GM19240 (cell line): ENCODE measurements around the gene TEF.
"Not testable (repeated sequence)": the region's sequence is repeated elsewhere in the genome, so short reads cannot be mapped to it uniquely, and the experiment has no call there.

Experiments used
- DNase-seq: peaks from one replicate; pipeline ENCODE4 v3.0.0; 2011; ENCODE audit warnings: low spot score; ENCODE audit not compliant: insufficient read length

Gene TEF

DNA sequence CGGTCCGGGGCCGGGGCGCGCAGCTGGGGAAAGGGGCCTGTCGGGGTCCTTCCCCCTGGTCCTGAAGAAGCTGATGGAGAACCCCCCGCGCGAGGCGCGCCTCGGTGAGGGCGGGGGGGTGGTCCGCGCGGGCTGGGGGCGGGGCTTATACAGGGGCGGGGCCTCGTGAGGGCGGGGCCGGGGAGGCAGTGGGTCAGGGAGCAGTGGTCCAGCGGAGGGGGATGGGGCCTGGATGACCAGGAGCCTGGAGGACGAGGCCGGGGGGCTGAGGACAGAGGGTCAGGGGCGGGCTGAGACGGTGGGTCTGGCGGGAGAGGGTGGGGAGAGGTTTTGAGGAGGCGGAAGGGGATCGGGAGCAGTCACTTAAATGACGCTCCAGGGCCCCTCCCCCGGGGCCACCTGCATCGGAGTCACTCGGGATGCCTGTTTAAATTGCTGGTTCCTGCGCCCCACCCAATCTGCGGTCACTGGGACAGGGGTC is 396 bp downstream of the TEF start:
- peak; percentile 68 for DNase-seq

DNA sequence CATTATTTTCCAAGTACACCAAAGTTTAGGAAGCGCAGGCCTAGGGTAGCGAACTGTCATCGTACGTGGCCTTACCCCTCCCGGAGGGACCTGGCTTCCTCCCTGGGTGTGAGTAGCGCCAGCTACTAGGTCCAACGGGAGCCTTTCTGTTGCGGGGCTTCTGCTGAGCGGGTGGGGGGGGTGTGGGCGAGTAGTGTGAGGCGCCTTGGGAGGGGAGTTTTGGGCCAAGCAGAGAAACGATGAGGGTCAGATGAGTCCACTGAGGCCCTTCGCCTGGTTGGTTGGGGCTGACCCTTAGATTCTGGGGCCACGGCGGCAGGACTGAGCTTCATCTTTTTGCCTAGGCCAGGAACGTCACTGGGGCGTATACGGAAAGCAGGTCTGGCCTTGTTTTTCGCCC is 868 bp downstream of the TEF start:
- no peak for DNase-seq

DNA sequence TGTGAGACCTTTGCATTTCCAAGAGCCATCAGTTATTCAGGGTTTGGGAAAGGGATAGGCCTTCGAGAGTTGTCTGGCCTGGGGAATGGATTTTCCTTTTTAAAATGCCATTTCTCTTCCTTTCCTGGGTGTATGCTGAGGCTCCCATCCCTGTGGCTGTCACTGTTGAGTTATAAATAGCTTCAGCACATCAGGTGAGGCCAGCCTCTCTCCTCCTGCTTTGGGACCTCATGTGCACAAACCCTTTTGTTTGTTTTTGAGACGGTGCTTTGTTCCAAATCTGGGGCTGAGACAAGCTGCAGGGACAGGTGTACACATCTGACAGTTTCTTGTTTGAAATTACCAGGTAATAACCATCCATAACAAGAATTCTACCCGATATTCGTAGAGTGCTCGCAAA is 1.3 kb downstream of the TEF start:
- DNase-seq, result no peak

DNA sequence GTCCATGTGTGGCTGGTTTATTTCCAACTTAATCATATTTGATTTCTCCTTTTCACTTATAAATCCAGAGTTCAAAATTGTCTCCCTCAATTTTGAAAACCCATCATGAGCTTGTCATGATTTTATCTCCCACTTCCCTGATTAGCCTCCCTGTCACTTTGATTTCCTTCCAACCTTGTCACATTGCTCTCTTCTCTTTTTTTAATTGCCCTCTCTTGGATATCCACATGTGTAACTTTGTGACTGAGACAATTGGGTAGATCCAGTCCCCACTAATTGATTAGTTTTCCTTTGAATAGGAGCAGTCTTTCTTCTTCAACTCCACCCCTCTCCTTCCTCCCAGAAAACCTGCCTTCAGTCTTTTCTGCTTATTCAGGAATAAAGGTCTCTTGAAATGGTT is 2.4 kb downstream of the TEF start:
- no peak for DNase-seq

DNA sequence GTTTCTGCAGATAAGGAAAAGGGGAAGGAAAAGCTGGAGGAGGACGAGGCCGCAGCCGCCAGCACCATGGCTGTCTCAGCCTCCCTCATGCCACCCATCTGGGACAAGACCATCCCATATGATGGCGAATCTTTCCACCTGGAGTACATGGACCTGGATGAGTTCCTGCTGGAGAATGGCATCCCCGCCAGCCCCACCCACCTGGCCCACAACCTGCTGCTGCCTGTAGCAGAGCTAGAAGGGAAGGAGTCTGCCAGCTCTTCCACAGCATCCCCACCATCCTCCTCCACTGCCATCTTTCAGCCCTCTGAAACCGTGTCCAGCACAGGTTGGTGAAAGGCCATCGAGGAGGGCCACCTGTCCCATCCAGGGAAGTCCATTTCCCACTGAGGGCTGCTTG is 5.6 kb downstream of the TEF start:
- no peak for DNase-seq

DNA sequence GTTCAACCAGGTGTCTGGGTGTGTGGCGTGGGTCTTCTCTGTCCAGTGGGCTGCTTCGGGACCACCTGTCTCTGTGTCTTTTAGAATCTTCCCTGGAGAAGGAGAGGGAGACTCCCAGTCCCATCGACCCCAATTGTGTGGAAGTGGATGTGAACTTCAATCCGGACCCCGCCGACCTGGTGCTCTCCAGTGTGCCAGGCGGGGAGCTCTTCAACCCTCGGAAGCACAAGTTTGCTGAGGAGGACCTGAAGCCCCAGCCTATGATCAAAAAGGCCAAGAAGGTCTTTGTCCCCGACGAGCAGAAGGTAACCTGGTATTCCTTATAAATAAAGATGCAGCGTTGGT is 12.2 kb downstream of the TEF start:
- no peak for DNase-seq

DNA sequence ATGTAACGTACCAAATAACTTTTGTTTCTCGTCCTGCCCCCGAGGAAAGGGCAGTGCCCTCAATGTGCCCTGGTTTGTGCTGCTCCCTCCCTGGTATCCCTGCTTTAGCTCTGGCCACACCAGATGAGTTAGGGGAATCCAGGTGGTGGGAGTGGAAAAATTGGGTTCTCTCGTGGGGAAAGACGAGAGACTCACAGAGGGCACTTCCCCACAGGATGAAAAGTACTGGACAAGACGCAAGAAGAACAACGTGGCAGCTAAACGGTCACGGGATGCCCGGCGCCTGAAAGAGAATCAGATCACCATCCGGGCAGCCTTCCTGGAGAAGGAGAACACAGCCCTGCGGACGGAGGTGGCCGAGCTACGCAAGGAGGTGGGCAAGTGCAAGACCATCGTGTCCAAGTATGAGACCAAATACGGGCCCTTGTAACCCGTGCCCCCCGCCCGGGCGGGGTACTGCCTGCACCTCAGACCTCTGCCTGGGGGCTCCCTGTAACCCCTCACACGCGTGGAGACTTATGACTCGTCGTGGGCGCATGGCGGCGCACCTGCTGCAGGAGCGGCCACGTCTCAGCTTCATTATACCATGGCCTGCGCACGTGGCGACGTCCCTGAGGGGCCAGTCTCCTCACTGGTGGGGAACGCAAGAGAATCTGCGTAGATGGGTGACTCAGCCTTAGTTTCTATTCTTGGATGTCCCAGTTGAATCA is 13.9 kb downstream of the TEF start:
- no peak for DNase-seq

DNA sequence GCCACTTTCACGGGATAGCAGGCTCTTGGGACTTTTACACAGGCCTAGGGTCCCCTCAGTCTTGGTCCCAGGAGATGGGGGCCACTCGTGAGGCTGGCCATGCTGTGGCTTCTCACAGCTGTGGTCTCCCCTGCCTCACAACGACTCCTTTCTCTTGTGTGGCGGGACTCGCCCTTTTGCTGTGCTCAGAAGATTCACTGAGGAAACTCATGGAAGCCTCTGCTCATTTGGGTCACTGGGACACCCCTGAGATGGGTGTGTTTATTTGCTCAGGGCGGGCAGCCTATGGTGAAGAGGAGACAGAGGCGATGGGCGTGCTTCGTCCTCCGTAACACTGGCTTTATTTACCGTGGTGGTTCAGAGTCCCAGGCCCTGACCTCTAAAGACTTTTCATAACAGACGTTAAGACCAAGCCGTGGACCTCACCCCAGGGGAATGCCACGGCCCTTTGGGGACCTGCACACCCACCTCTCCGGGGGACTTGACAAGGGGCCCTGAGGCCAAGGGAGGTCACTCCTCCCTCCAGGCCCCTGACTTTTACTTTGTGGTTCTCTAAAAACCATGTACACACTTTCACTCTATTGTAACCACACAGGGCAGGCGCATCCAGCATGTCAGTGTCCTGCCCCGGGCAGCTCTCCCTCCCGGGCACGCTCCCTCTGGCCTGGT is 15.5 kb downstream of the TEF start:
- no peak for DNase-seq

DNA sequence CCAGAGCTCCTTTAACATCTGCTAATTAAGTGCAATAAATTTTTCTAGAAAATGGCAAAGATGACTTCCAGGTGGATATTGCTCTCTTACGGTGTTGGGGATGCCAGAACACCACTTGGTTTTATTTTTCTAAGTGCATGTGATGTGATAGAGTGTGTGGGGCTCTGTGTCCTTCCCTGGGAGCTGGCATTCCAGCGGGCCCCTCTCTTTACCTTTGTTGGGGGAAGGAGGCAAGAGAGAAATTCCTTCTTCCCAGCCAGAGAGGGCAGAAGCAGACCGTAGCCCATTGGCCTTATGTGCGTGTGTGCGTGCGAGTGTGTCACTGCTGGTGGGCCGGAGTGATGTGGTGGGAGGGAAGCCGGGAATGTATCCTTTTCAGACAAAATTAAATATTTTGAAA is 17.2 kb downstream of the TEF start:
- DNase-seq, result no peak

DNA sequence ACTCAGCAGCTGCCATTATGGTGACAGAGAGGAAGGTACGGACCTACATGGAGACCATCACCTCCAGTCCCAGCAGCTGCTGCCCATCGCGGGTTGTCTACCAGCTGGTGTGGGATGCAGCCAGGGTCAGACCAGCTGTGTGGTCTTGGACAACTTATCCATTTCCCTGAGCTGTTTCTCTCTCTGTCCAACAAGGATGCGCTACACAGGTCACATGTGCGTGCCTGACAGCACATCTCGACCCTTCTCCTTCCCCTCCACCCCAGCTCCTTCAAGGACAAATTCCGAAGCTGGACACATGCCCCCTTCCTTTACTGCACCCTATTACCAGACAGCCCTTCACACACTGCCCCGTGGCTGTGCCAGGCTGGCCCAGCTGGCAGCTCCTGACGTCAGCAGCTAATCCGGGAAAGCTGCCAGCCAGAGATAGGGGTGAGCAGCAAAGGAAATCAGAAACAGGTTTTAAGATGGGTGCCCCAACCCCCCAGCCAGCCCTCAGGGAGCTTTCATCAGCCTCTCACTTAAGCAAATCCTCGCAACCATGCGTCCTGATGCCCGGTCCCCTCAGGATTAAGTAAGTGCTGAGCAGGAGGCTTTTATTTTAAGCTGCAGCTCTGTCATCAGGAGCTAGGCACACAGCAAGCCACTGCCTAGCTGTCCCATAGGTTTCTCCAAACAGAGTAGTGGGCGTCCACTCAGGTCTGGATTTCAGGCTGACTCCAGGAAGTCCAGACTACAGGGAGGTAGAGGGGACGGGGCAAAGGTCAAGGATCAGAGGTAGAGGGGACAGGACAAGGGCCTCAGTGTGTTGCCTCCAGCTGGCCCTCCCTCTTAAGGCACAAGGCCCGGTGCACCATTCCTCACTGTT is 20.3 kb downstream of the TEF start:
- no peak for DNase-seq

DNA sequence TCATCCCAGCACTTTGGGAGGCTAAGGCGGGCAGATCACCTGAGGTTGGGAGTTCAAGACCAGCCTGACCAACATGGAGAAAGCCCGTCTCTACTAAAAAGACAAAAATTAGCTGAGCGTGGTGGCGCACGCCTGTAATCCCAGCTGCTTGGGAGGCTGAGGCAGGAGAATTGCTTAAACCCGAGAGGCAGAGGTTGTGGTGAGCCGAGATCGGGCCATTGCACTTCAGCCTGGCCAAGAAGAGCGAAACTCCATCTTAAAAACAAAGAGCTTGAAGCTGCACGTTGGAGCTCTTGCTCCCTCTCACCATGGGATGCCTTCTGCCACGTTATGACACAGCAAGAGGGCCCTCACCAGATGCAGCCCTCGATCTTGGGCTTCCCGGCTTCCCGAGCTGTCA is 21.1 kb downstream of the TEF start:
- not testable (repeated sequence) for DNase-seq

DNA sequence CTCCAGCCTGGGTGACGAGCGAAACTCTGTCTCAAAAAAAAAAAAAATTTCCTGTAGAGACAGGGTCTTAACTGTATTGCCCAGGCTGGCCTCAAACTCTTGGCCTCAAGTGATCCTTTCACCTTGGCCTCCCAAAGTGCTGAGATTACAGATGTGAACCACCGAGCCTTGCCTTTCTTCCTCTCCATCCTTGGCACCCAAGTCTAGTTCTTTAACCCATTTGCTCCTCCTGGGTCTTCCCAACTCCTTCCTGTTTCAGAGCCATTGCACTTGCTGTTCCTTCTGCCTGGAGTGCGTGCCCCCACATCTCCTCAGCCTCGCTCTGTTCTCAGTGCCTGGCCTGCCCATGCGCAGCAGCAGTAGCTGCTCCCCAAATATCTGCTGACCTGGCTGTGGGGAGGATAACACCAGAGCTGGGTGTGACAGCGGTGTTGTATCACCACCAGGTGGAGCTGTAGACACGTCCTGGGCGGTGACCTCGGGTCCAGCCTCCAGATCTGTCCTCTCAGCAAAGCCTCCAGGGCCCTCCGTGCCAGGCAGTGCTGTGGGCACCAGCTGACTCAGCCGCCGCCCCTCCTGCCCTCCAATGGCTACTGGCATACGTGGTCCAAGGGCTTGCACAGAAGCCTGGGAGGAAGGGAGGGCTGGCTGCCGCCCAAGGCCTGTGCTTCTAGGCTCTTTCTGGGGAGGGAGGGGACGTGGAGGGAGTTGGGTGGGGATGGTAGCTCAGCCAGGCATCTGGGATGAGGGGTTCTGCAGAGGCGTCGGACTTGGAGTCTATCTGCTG is 22.0 kb downstream of the TEF start:
- peak; percentile 98 for DNase-seq

DNA sequence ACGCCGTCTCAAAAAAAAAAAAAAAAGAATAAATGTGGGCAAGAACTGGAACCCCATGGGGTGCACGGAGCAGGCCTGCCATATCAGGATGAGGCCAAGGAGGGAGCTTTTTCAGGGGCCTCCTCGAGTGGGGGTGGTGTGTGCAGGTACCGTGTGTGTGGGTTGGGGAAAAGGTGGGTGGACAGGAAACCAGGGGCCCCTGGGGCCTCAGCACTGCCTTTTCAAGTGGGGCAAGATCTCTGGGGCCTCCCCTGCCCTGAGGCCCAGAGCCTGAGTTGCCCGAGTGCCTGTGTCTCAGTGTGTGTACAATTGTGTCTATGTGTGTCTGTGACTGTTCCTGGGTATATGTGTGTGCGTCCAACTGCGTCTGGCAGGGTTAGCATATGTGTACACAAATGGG is 23.8 kb downstream of the TEF start:
- peak; percentile 32 for DNase-seq

DNA sequence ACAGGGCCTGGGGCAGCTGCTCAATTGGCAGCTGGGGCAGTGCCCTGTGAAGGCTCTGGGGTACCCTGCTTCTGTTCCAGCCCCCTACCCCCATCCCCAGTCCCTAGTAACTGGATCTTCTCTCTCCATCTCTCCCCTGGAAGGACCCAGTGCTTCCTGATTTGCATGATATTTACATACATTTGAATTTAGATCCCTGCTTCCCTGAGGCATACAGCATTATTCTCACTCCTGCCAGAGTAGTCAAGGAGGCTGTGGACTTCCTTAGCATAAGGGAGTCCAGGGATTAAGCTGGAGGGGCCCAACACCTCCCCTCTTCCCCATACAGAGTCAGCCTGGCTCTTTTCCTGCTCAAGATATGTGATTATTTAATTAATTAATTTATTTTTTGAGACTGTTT is 24.7 kb downstream of the TEF start:
- no peak for DNase-seq

DNA sequence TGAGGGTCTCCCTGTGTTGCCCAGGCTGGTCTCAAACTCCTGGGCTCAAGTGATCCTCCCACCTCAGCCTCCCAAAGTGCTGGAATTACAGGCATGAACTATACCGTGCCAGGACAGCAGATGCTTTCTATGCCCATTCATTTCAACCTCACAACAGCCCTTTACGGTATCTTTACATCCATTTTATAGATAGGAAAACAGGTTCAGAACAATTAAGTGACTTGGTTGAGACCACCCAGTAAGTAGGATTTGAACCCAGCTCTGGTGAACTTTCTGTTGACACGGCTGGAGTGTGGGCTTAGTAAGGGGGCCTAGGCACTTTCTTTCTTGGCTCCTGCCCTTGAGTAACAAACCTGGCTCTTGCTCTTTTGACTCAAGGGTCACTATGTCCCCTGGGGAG is 25.7 kb downstream of the TEF start:
- DNase-seq, result no peak

DNA sequence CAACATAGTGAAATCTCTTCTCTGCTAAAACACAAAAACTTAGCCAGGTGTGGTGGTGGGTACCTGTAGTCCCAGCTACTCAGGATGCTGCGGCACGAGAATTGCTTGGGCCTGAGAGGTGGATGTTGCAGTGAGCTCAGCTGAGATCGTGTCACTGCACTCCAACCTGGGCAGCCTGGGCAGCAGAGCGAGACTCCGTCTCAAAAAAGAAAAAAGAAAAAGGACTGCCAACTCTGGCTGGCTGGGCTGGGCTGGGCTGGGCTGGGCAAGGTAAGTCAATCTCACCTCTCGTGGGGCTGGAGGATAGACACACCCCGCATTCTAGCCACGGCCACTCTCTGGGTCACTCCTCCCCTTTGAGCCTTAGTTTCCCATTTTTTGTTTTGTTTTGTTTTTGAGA is 26.9 kb downstream of the TEF start:
- no peak for DNase-seq

DNA sequence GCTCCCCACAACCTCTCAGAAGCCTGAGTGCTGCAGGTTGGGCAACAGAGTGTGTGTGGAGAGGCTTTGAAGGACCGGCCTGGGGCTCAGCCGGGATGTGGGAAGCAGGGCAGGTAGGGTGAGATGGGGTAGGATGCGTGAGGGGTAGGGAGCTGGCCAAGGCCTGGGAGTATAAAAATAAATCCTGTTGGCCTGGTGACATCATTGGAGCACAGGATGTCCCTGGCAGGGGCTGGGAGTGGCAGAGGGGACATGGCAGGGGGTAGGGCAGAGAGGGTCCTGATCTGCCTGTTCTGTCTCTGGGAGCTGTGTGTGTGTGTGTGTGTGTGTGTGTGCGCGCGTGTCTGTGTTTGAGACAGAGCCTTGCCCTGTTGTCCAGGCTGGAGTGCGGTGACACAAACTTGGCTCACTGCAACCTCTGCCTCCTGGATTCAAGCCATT is 28.6 kb downstream of the TEF start:
- no peak for DNase-seq

DNA sequence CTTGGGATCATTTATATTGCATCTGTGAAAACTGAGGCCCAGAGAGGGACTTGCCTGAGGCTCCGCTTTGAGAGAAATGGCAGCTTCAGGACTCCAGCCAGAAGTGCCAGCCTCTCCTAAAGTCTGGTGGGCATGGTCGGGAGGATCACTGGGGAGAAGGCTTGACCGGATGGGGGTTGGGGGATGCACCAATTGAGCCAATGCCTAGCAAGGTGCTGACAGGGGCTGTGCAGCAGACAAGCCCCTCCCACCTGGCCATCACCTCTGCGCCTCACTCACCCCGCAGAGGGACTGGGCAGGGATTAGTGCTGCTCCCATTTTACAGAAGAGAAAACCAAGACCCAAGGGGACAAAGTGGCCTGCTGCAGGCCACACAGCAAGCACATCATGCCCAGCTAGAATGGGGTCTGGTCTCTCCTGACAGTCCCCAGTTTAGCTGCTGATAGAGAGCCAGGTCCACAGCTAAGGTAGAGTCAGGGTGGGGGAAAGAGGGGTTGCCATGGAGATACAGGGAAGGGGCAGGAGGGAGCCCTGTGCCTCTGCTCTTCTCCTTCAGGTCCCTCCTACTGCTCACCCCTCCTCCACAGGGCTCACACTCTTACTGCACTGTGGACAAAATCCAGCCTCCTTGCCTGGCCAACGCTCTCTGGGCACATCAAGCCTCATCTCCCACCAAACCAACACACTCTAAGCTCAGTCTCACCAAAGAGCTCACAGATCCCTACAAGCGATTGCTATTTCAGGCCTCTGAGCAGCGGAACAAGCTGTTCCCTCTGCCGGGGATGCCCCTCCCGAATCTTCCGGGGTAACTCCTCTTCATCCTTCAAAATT is 29.5 kb downstream of the TEF start:
- DNase-seq, result no peak

DNA sequence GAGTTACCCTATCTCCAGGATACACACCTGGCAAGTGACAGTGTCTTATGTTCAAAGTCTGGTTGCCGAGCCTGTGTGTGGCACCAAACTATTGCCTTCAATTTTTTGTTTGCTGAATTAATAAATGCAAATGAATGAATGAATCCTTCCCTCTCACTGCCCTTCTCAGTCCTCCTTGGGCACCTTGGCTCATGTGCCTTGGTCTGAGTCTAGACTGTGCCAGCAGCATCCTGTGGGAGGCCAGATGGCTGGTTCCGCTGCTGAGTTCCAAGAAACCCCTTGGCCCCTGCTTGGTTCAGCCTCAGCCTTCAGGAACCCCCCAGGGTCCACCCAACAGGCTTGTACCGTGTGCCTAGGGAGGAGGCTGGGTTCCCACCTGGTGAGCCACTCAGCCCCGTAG is 33.8 kb downstream of the TEF start:
- no peak for DNase-seq

DNA sequence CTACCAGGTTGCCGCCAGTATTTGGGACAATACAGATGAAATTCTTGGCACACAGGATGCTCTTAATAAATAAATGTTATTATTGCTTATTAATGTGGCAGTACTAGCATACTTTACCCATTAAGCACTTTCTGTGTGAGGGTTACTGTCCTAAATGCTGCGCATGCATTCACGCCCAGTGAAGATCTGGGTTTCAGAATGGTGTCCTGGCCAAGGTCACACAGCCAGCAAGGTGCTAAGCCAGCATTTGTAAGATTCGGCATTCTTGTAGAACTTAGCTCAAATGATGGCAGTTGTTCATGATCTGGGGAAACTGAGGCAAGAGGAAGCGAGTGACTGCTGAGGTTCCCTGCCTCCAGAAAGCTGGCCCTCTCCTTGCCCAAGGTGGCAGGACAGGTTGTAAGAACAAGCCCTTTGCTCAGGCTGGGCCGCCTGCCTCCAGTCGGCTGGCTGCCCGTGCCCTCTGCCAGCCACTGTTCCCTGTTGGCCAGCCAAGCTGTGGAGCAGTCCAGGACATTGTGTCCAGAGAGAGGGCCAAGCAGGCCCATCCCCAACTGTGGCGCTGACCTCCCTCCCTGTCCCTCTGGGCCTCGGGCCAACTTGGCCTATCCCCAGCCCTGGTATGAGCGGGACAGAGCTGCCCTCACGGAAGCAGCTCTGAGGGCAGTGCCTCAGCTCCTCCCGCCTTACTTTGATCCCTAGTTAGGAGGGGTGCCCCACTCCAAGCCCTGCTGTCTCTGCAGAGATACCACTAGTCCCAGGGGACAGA is 36.1 kb downstream of the TEF start:
- no peak for DNase-seq
